Activated naive CD4-positive, alpha-beta T cell treated with anti-CD3 and anti-CD28 coated beads, Interleukin-2, amount 50 U/mL, for 72 hours (primary cell): ENCODE results near the gene NFATC2. TPM values are rescaled to one million over a fixed set of nuclear protein-coding genes. Genes with fewer than 3 reads are reported as not detected.
"Not testable (repeated sequence)": the region's sequence is repeated elsewhere in the genome, so short reads cannot be mapped to it uniquely, and the experiment has no call there.

Experiments
- ATAC-seq, 2 donors: fragments of 150-1000 bp; cut with Tn5 transposase; 2 replicates each; pipeline ENCODE4 v1.10.0; 2021; ENCODE audit warnings: mild to moderate bottlenecking in 2 of 2, moderate library complexity in 2 of 2
- DNase-seq, 2 donors: peaks; one replicate each; pipeline ENCODE4 v3.0.0; 2021 to 2022; ENCODE audit warnings: low spot score in 2 of 2
- H3K27ac Mint-ChIP-seq, 2 donors: one replicate each; pipeline ENCODE4 v1.8.0; 2022; ENCODE audit warnings: mild to moderate bottlenecking in 2 of 2, mixed read lengths in 2 of 2
- H3K36me3 Mint-ChIP-seq, 2 donors: one replicate each; pipeline ENCODE4 v1.8.0; 2022; ENCODE audit warnings: mixed read lengths in 2 of 2
- H3K9me3 Mint-ChIP-seq, 2 donors: one replicate each; pipeline ENCODE4 v1.8.0; 2022; ENCODE audit warnings: mixed read lengths in 2 of 2
- total RNA-seq, 2 donors: library from RNA; stranded (reverse); gene quantifications; one replicate each; pipeline ENCODE4 v1.2.3, GENCODE V29; 2022

Gene NFATC2
- total RNA-seq, 2 donors from 2014 or later: 29.9 to 39.4 TPM

GRCh38 chr20:51359947-51360346 lies 182.6 kb downstream of the NFATC2 start:
- no peak for DNase-seq
- no peak for ATAC-seq
- no peak overlapping the region for H3K27ac Mint-ChIP-seq
- H3K9me3 Mint-ChIP-seq: peaks cover 4 to 9% of the 10 kb centered on the region in 2 donors
- H3K36me3 Mint-ChIP-seq: peaks cover 7 to 9% of the 10 kb centered on the region in 2 donors

GRCh38 chr20:51359401-51359800 lies 183.1 kb downstream of the NFATC2 start:
- Mint-ChIP-seq H3K27ac (no peak overlapping the region), H3K9me3 (peaks cover 4 to 9% of the 10 kb centered on the region in 2 donors), H3K36me3 (peaks cover 7 to 9% of the 10 kb centered on the region in 2 donors)
- no peak for ATAC-seq
- no peak for DNase-seq

DNA sequence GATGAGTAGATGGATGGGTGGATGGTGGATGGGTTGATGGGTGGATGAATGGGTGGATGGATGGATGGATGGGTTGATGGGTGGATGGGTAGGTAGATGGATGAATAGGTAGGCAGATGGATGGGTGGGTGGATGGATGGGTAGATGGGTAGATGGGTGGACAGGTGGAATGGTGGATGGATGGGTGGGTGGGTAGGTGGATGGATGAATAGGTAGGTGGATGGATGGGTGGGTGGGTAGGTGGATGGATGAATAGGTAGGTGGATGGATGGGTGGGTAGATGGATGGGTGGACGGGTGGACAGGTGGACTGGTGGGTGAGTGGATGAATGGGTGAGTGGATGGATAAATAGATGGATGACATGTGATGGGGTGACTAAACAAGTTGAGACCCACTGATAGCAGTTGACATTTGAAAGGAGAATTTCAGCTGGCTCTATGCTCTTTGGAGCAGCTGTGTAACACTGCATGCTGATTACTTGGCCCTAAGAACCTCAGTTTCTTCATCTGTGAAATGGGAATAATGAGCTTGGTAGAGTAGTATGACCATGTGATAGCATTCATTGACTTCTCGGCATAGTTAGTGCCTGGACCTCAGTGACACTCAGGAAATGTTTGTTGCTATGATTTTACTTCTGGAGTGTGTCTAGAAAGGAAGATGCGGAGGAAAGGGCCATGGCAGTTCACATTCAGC lies 184.3 kb downstream of the NFATC2 start:
- peaks cover 0 to 4% of the 10 kb centered on the region in 2 donors for H3K9me3 Mint-ChIP-seq
- ATAC-seq (no peak), DNase-seq (no peak)
- no peak overlapping the region for H3K27ac Mint-ChIP-seq
- H3K36me3 Mint-ChIP-seq: peaks cover 0 to under 1% of the 10 kb centered on the region in 2 donors

DNA sequence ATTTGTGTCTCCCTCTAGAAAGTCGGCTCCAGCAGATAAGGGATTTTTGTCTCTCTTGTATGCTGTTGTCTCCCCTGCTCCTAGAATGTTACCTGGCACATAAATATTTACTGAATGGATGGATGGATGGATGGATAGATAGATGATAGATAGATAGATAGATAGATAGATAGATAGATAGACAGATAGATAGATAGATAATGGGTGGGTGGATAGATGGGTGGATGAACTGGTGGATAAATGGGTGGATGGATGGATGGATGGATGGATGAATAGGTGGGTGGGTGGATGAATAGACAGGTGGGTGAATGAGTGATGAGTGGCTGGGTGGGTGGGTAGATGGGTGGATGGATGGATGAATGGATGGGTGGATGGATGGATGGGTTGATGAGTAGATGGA lies 185.0 kb downstream of the NFATC2 start:
- no peaks in the 10 kb centered on the region for H3K9me3 Mint-ChIP-seq
- H3K36me3 Mint-ChIP-seq: no peaks in the 10 kb centered on the region
- DNase-seq: no peak
- no peak for ATAC-seq
- no peak overlapping the region for H3K27ac Mint-ChIP-seq

DNA sequence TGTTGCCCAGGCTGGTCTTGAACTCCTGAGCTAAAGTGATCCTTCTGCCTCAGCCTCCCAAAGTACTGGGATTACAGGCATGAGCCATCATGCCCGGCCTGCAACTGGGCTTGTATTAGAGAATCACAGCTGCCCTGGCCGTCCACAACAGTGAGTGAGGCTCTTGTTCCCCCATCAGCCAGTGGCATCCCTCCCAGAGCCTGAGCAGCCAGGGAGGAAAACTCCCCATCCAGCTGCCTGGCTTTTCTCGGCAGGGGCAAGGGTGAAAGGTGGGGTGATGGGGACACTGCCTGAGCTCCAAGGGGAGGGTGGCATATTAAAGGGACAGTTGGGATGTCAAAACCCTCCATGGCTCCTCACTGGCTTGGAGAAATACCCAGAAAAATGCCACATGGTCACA lies 185.6 kb downstream of the NFATC2 start:
- no peaks in the 10 kb centered on the region for H3K36me3 Mint-ChIP-seq
- DNase-seq: no peak
- ATAC-seq: no peak
- no peak overlapping the region for H3K27ac Mint-ChIP-seq
- no peaks in the 10 kb centered on the region for H3K9me3 Mint-ChIP-seq

GRCh38 chr20:51354769-51355319 lies 187.7 kb downstream of the NFATC2 start:
- Mint-ChIP-seq H3K27ac (no peak overlapping the region), H3K9me3 (no peaks in the 10 kb centered on the region), H3K36me3 (no peaks in the 10 kb centered on the region)
- ATAC-seq (peak in 1 of 2 donors; percentile 35), DNase-seq (no peak)

DNA sequence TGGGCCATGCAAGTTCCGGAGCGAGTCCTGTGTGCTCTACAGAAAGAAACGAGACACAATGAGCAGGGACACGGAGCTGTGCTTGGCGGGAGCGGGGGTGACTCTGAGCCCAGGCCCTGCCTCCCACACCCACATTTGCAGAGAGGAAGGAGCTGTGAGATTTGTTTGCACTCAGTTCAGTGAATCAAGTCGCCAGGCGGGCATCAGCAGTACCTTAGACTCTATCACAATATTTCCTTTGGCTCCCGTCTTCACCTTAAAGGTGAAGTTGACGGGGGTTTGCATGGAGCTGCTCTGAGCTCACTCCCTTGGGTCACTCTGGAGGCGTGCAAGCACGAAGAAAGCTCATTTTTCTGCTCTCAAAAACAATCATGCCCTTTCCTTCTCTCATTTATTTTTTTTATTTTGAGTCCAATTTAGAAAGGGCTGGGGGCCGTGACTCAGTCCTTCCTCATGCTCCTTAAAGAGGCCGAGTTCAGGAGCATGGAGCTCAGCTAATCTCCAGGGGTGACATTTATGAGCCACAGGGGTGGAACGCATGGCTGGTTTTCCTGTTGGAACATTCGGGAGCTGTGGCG lies 188.2 kb downstream of the NFATC2 start:
- H3K36me3 Mint-ChIP-seq: no peaks in the 10 kb centered on the region
- no peak for DNase-seq
- H3K27ac Mint-ChIP-seq: no peak overlapping the region
- ATAC-seq: no peak
- no peaks in the 10 kb centered on the region for H3K9me3 Mint-ChIP-seq

GRCh38 chr20:51353491-51353890 lies 189.0 kb downstream of the NFATC2 start:
- ATAC-seq (no peak), DNase-seq (no peak)
- no peaks in the 10 kb centered on the region for H3K9me3 Mint-ChIP-seq
- H3K36me3 Mint-ChIP-seq: no peaks in the 10 kb centered on the region
- H3K27ac Mint-ChIP-seq: no peak overlapping the region

DNA sequence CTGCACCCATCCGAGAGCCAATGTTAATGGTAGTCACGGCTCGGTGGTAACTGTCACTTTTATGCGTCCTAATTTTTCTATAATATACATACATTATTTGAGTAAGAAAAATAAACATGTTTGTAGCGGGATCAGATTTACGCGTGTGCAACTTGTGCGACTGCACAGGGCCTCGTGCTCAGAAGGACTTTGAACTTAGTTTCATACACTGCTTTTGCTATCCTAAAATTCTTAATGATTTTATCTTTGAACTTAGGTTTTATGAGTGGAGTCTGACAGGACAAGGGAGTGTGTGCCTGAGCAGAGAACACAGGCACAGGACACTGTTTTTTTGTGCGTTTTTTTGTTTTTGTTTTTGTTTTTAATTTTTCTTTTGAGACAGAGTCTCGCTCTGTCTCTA lies 189.7 kb downstream of the NFATC2 start:
- H3K36me3 Mint-ChIP-seq: no peaks in the 10 kb centered on the region
- DNase-seq (no peak), ATAC-seq (no peak)
- H3K27ac Mint-ChIP-seq: no peak overlapping the region
- H3K9me3 Mint-ChIP-seq: no peaks in the 10 kb centered on the region

DNA sequence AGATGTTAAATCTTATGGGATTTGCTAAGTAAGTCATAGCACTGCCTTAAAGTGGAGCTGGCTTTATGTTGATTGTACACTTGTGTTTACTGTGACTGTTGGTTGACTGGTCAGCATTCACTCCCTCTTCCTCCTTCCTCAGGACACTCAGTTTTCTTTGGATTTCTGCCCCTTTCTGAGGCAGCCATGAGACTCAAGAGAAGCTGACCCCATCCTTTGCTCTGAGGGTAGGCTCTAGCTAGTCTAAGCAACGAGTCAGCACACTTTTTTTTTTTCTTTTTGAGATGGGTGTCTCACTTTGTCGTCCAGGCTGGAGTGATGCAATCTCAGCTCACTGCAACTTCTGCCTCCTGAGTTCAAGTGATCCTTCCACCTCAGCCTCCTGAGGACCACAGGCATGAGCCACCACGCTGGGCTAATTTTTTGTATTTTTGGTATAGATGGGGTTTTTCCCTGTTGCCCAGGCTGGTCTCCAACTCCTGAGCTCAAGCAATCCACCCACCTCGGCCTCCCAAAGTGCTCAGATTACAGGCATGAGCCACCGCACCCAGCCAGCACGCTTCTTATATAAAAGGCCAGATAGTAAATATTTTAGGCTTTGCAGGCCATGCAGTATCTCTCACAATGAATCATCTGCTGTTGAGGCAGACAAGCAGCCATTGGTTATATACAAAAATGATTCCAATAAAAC lies 191.4 kb downstream of the NFATC2 start:
- ATAC-seq: no peak
- no peak overlapping the region for H3K27ac Mint-ChIP-seq
- no peaks in the 10 kb centered on the region for H3K9me3 Mint-ChIP-seq
- no peaks in the 10 kb centered on the region for H3K36me3 Mint-ChIP-seq
- DNase-seq: no peak

DNA sequence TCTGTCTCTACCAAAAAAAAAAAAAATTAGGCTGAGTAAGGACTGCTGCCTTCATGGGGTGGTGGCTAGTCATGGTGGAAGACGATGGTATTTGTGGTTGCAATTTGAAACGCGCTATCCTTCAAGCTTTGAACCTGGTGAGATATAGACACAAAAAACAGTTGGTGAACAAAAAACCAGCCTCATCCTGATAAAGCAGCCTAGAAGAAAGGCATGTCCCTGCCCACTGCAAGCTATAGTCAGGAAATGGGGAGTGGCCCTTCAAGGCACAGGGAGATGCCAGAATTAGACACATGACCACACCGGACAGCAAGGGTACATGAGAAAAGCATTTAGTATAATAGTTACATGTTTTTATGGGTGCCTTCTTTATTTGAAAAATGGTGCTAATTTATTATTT lies 193.6 kb downstream of the NFATC2 start:
- no peak for DNase-seq
- no peak overlapping the region for H3K27ac Mint-ChIP-seq
- peaks cover 0 to 5% of the 10 kb centered on the region in 2 donors for H3K9me3 Mint-ChIP-seq
- H3K36me3 Mint-ChIP-seq: no peaks in the 10 kb centered on the region
- ATAC-seq: no peak

DNA sequence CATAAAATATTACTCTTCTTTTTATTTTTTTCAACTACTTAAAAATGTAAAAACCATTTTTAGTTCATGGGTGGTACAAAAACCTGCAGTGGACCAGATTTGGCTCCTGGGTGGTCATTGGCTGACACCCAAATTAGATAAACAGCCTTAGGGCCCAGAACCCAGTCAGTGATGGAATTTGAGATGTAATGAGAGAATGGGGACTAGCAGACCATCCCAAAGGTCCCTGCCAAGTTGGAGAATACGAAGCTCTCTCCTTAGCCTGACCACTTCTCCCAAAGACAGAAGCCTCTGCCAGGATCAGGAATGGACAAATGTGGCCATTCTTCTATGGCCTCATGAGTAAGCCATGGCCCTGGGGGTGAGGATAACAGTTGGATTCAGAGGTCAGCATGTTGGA lies 194.7 kb downstream of the NFATC2 start:
- ATAC-seq: no peak
- no peak for DNase-seq
- H3K9me3 Mint-ChIP-seq: peaks cover 0 to 13% of the 10 kb centered on the region in 2 donors
- H3K27ac Mint-ChIP-seq: no peak overlapping the region
- H3K36me3 Mint-ChIP-seq: no peaks in the 10 kb centered on the region

DNA sequence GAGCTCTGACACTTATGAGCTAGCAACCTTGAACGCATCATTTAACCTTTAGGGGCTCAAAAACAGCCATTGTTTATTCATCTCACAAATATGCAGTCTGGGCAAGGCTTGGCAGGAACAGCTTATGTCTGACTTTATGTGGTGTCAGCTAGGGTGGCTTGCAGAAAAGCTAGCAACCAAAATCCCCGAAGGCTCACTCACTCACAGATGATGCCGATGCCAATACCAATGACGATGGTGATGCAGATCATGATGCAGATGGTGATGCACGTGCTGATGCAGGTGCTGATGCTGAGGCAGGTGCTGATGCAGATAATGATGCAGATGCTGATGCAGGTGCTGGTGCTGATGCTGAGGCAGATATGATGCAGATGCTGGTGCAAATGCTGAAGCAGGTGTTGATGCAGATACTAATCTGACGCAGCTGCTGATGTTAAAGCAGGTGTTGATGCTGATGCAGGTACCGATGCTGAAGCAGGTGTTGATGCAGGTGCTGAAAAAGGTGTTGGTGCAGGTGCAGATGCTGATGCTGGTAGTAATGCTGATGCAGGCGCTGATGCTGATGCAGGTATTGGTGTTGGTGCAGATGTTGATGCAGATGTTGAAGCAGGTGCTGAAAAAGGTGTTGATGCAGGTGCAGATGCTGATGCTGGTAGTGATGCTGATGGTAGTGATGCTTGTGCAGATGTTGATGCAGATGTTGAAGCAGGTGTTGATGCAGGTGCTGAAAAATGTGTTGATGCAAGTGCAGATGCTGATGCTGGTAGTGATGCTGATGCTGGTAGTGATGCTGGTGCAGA lies 195.6 kb downstream of the NFATC2 start:
- H3K9me3 Mint-ChIP-seq: peaks cover 0 to 13% of the 10 kb centered on the region in 2 donors
- ATAC-seq (no peak), DNase-seq (no peak)
- H3K36me3 Mint-ChIP-seq: no peaks in the 10 kb centered on the region
- no peak overlapping the region for H3K27ac Mint-ChIP-seq

- no peaks in the 10 kb centered on the region for H3K36me3 Mint-ChIP-seq
- DNase-seq (no peak), ATAC-seq (no peak)
- H3K9me3 Mint-ChIP-seq: peaks cover 0 to 13% of the 10 kb centered on the region in 2 donors
- H3K27ac Mint-ChIP-seq: no peak overlapping the region
Measured at GRCh38 chr20:51345601-51346101, 196.9 kb downstream of the NFATC2 start.

GRCh38 chr20:51343802-51344201 lies 198.7 kb downstream of the NFATC2 start:
- not testable (repeated sequence) for DNase-seq, H3K36me3 Mint-ChIP-seq, ATAC-seq

DNA sequence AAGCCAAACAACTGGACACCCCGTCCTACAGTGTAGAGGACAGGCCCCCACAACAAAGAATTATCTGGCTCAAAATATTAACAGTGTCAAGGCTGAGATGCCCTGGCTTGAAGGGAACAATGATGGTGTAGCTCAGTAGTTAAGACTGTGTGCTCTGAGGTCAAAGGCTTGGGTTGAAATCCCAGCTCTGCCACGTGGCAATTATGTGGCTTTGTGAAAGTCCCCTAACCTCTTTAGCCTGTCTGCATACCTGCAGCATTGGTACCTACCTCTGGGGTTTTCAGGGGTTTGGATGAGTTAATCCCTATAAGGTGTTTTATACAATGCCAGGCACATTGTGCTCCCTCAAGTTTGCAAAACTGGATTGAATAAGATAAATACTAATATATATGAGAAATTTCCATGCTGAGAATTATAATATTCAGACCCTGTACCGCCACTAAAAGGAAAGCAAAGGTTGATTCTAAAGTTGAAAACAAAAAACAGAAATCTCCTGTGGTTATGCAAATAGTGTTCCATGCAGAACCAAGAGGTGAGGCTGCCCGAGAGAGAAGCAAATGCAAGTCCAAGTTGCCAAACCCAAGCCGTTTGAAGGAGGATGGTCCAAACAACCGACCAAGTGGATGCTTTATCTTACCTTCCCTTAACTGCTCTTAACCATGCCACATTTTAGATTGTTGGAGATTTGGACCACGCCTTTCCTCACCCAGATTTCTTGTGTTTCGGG lies 199.8 kb downstream of the NFATC2 start:
- no peaks in the 10 kb centered on the region for H3K36me3 Mint-ChIP-seq
- H3K27ac Mint-ChIP-seq: no peak overlapping the region
- no peak for ATAC-seq
- H3K9me3 Mint-ChIP-seq: peaks cover 0 to 13% of the 10 kb centered on the region in 2 donors
- no peak for DNase-seq

More at GRCh38 chr20:51343802-51344201, 198.7 kb downstream of the NFATC2 start:
- H3K27ac Mint-ChIP-seq: not testable (repeated sequence)
- H3K9me3 Mint-ChIP-seq: peaks cover 0 to 13% of the 10 kb centered on the region in 2 donors
